ENCODE measurements around the gene TREH.
A peak's percentile ranks its signal among the peaks of the same experiment; 100 is the strongest.

TREH gene

GRCh38 chr11:118610225-118610772, 69.2 kb downstream of the TREH start:
- Mint-ChIP-seq H3K4me1 (peaks cover 34% of the 10 kb centered on the region), H3K27ac (peak overlapping the region; percentile 84 to 90), H3K27me3 (peaks cover 25% of the 10 kb centered on the region), H3K4me3 (peak overlapping the region; percentile 80 to 81), H3K9me3 (no peaks in the 10 kb centered on the region)
- DNase-seq (peak in 1 of 2 donors; percentile 37), ATAC-seq (peak; percentile 2)

- Mint-ChIP-seq H3K27ac (peak overlapping the region; percentile 84 to 90), H3K4me1 (peaks cover 34% of the 10 kb centered on the region), H3K4me3 (peak overlapping the region; percentile 80 to 81), H3K27me3 (peaks cover 25% of the 10 kb centered on the region), H3K9me3 (no peaks in the 10 kb centered on the region)
- DNase-seq (peak; percentile 43 to 47), ATAC-seq (peak; percentile 23)
Observed at GRCh38 chr11:118609380-118610224, 69.8 kb downstream of the TREH start.

GRCh38 chr11:118608360-118609227, 70.9 kb downstream of the TREH start:
- ATAC-seq (peak; percentile 64), DNase-seq (peak; percentile 62 to 72)
- Mint-ChIP-seq H3K9me3 (no peaks in the 10 kb centered on the region), H3K4me1 (peaks cover 34% of the 10 kb centered on the region), H3K27me3 (peaks cover 25% of the 10 kb centered on the region), H3K27ac (peak overlapping the region; percentile 55 to 88), H3K4me3 (peak overlapping the region; percentile 80 to 81)

- peak; percentile 38 to 43 for DNase-seq
- ATAC-seq = peak; percentile 16
- H3K27me3 Mint-ChIP-seq = peaks cover 25% of the 10 kb centered on the region
- H3K9me3 Mint-ChIP-seq = no peaks in the 10 kb centered on the region
- H3K4me3 Mint-ChIP-seq = peak within 1 kb of the TSS; percentile 80 to 81
- H3K4me1 Mint-ChIP-seq = peaks cover 34% of the 10 kb centered on the region
- peak within 1 kb of the TSS in 1 of 2 donors; percentile 84 for H3K27ac Mint-ChIP-seq
Observed at GRCh38 chr11:118607401-118608359, 71.8 kb downstream of the TREH start, which contains the start of gene PHLDB1. Gene PHLDB1, plus strand, starts transcription at chr11:118607615. Its CDS starts 6,222 bp downstream, at chr11:118613837.

All from stimulated activated naive CD8-positive, alpha-beta T cell treated with anti-CD3 and anti-CD28 coated beads, Interleukin-15, amount 100 ng/mL, for 72 hours (primary cell).